HCT116 (cell line): ENCODE results near the gene GALNT5. TPM values are rescaled to one million over a fixed set of nuclear protein-coding genes. Genes with fewer than 3 reads are reported as not detected.

ENCODE experiments used
- ATAC-seq: fragments of 200-7000 bp; cut with Tn5 transposase; 2 replicates; pipeline ENCODE4 v1.9.1; 2020; ENCODE audit warnings: mild to moderate bottlenecking, moderate library complexity
- BruUV-seq: library from RNA; stranded (reverse); fragments of 400-500 nt; replicated peaks from 2 replicates; lab custom pipeline; 2021; lab: Mats Ljungman, UMichigan
- CTCF ChIA-PET: fragments of 300-600 bp; sonication (Branson Sonifier 250); formaldehyde crosslinking; loops from one replicate; lab custom pipeline; 2021; ENCODE audit warnings: antibody characterized with exemption; lab: Charles Lee
- POLR2A ChIA-PET: fragments of 300-600, 350-600 bp; sonication (Branson Sonifier 250); formaldehyde crosslinking; loops from one replicate; lab custom pipeline; 2021; ENCODE audit warnings: antibody characterized with exemption; lab: Charles Lee
- RAD21 ChIA-PET, 2 experiments: fragments of 300-600 bp; sonication (Branson Sonifier 250); formaldehyde crosslinking; loops; one replicate each; lab custom pipeline; 2023; ENCODE audit warnings: low total read pairs in 2 of 2; ENCODE audit not compliant: uncharacterized antibody in 2 of 2, unreplicated experiment in 2 of 2, low non-redundant PET in 1 of 2; lab: Charles Lee
- DNase-seq: peaks from one replicate; pipeline ENCODE4 v3.0.0-alpha.2; 2010; ENCODE audit warnings: low read depth, low spot score
- H2AFZ ChIP-seq: fragments of 200-600 bp; shearing (Covaris generic), sonication (generic); 2 replicates; pipeline ENCODE4 v1.6.1; 2017; ENCODE audit warnings: low read depth, mixed run types, mixed read lengths, antibody characterized with exemption, low read length; ENCODE audit not compliant: poor library complexity, severe bottlenecking
- H3K27ac ChIP-seq: 2 replicates; pipeline ENCODE4 v1.5.1; 2012; ENCODE audit warnings: low read depth, low read length
- H3K27me3 ChIP-seq: fragments of 200-600 bp; sonication (generic); 2 replicates; pipeline ENCODE4 v1.6.1; 2016; ENCODE audit warnings: mixed run types, low read length, mixed read lengths; ENCODE audit not compliant: insufficient read depth
- H3K36me3 ChIP-seq, 2 experiments: fragments of 200-500 bp in 1 of 2; fragments of 200-600 bp in 1 of 2; sonication (Bioruptor generic) in 1 of 2; sonication (generic) in 1 of 2; 2 replicates each; pipeline versions ENCODE4 v1.5.1 to v1.6.1; 2014 to 2016; ENCODE audit warnings: low read length in 2 of 2, inconsistent platforms in 1 of 2, mixed read lengths in 1 of 2, mixed run types in 1 of 2; ENCODE audit not compliant: insufficient read depth in 2 of 2, control insufficient read depth in 1 of 2
- H3K4me1 ChIP-seq, 2 experiments: fragments of 200-600 bp in 1 of 2; sonication (generic) in 1 of 2; 2 replicates each; pipeline versions ENCODE4 v1.5.1 to v1.6.1; 2012 to 2017; ENCODE audit warnings: low read length in 2 of 2, inconsistent platforms in 1 of 2, mild to moderate bottlenecking in 1 of 2, mixed read lengths in 1 of 2, mixed run types in 1 of 2, moderate library complexity in 1 of 2; ENCODE audit not compliant: insufficient read depth in 2 of 2, control insufficient read depth in 1 of 2
- H3K4me2 ChIP-seq: fragments of 200-600 bp; sonication (generic); 2 replicates; pipeline ENCODE4 v1.6.1; 2017; ENCODE audit warnings: mixed run types, low read length, mixed read lengths
- H3K4me3 ChIP-seq, 2 experiments: fragments of 200-600 bp in 1 of 2; sonication (generic) in 1 of 2; replicated peaks in 1 of 2; 2 replicates each; pipeline ENCODE4 v1.5.1; 2011 to 2016; ENCODE audit warnings: low read length in 2 of 2, control low read depth in 1 of 2, low read depth in 1 of 2, mild to moderate bottlenecking in 1 of 2, mixed read lengths in 1 of 2, mixed run types in 1 of 2
- H3K79me2 ChIP-seq: fragments of 200-600 bp; sonication (generic); 2 replicates; pipeline ENCODE4 v1.6.1; 2017; ENCODE audit warnings: mild to moderate bottlenecking, mixed run types, low read length, moderate library complexity, mixed read lengths; ENCODE audit not compliant: insufficient read depth
- H3K9ac ChIP-seq: fragments of 200-600 bp; sonication (generic); 2 replicates; pipeline ENCODE4 v1.6.1; 2016; ENCODE audit warnings: low read length, mixed read lengths
- H3K9me2 ChIP-seq: fragments of 200-600 bp; sonication (generic), shearing (Covaris generic); 2 replicates; pipeline ENCODE4 v1.6.1; 2017; ENCODE audit warnings: mixed run types, mild to moderate bottlenecking, moderate library complexity; ENCODE audit not compliant: insufficient read depth
- H3K9me3 ChIP-seq, 2 experiments: fragments of 200-500 bp in 1 of 2; fragments of 200-600 bp in 1 of 2; sonication (Bioruptor generic) in 1 of 2; sonication (generic) in 1 of 2; 2 replicates each; pipeline ENCODE4 v1.6.1; 2014 to 2017; ENCODE audit warnings: low read length in 2 of 2, mixed read lengths in 2 of 2, inconsistent platforms in 1 of 2, low read depth in 1 of 2, mild to moderate bottlenecking in 1 of 2, mixed run types in 1 of 2, moderate library complexity in 1 of 2; ENCODE audit not compliant: control insufficient read depth in 1 of 2, insufficient read depth in 1 of 2
- H4K20me1 ChIP-seq: fragments of 200-600 bp; sonication (generic), shearing (Covaris generic); 2 replicates; pipeline ENCODE4 v1.6.1; 2017; ENCODE audit warnings: mixed run types, mild to moderate bottlenecking, moderate library complexity; ENCODE audit not compliant: insufficient read depth
- CEBPB ChIP-seq: IDR thresholded peaks from 2 replicates; pipeline ENCODE4 v1.6.1; 2012; ENCODE audit warnings: low read depth
- EGR1 ChIP-seq: IDR thresholded peaks from 2 replicates; pipeline ENCODE4 v1.6.1; 2012; ENCODE audit warnings: low read depth
- EZH2phosphoT487 ChIP-seq: fragments of 200-600 bp; IDR thresholded peaks from 2 replicates; pipeline ENCODE4 v1.6.1; 2018; ENCODE audit warnings: antibody characterized with exemption, borderline replicate concordance
- FOSL1 ChIP-seq: IDR thresholded peaks from 2 replicates; pipeline ENCODE4 v1.6.1; 2012; ENCODE audit warnings: low read depth
- JUND ChIP-seq: IDR thresholded peaks from 2 replicates; pipeline ENCODE4 v1.6.1; 2012
- POLR2A ChIP-seq: IDR thresholded peaks from 2 replicates; pipeline ENCODE4 v1.7.0; 2011; ENCODE audit warnings: borderline replicate concordance; ENCODE audit not compliant: insufficient read depth, insufficient read length; ENCODE audit errors: extremely low read depth
- SIN3A ChIP-seq: IDR thresholded peaks from 2 replicates; pipeline ENCODE4 v1.6.1; 2012; ENCODE audit warnings: low read depth
- SP1 ChIP-seq: IDR thresholded peaks from 2 replicates; pipeline ENCODE4 v1.6.1; 2012; ENCODE audit warnings: low read depth
- SRF ChIP-seq: IDR thresholded peaks from 2 replicates; pipeline ENCODE4 v1.6.1; 2012; ENCODE audit warnings: low read depth
- TCF7L2 ChIP-seq: IDR thresholded peaks from 2 replicates; pipeline ENCODE4 v1.7.0; 2011; ENCODE audit warnings: borderline replicate concordance, inconsistent platforms; ENCODE audit not compliant: insufficient read depth, insufficient read length; ENCODE audit errors: extremely low read depth
- ZFX ChIP-seq: fragments of 450-650 bp; IDR thresholded peaks from 2 replicates; pipeline ENCODE4 v1.6.1; 2017
- intact Hi-C: fragments of 100-400 bp; cut with micrococcal nuclease; formaldehyde crosslinking; loops from 2 replicates; pipeline ENCODE4 v1.10.0; 2022
- total RNA-seq: library from RNA; stranded (reverse); gene quantifications from one replicate; pipeline ENCODE4 v1.2.1, GENCODE V29; 2021; ENCODE audit not compliant: unreplicated experiment
- TF ChIP-seq, protein P1 (sequence below): IDR thresholded peaks from 2 replicates; pipeline ENCODE4 v1.6.1; 2011; ENCODE audit warnings: mild to moderate bottlenecking, low read length, moderate library complexity; ENCODE audit not compliant: insufficient replicate concordance; ENCODE audit errors: extremely low read depth
- TF ChIP-seq, protein P2 (sequence below): IDR thresholded peaks from 2 replicates; pipeline ENCODE4 v1.6.1; 2012; ENCODE audit warnings: low read depth
- TF ChIP-seq, protein P3 (sequence below): IDR thresholded peaks from 2 replicates; pipeline ENCODE4 v1.6.1; 2012
- TF ChIP-seq, protein P4 (sequence below): IDR thresholded peaks from 2 replicates; pipeline ENCODE4 v1.6.1; 2012

GALNT5 gene
- total RNA-seq, 1 experiment from 2014 or later = 3.9 TPM

DNA sequence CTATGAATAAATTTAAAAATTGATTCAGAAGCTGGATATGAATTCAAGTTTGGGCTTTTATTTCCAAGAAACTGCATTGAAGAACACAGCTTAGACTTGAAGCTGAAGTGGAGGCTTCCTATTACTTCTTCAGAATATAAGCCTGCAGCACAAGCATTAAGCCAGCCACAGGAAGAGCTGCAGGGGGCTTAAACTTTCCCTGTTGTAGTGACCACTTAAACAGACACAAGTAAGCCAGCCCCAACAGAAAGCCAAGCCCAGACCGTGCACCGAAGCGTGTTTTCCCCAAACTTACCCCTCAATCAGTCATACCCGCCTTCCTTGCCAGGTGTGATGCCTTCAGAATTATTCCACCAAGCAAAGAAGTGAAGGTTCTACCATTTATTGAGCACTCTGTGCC, 39.5 kb downstream of the GALNT5 start:
- no TSS peak for BruUV-seq
- Histone ChIP-seq H3K4me3 (no peak overlapping the region), H3K9me2 (no peaks in the 10 kb centered on the region), H3K36me3 (no peaks in the 10 kb centered on the region), H4K20me1 (no peaks in the 10 kb centered on the region), H3K27ac (no peak overlapping the region), H3K4me2 (no peak overlapping the region), H3K27me3 (no peaks in the 10 kb centered on the region), H3K4me1 (no peaks in the 10 kb centered on the region), H3K9me3 (no peaks in the 10 kb centered on the region), H3K79me2 (no peaks in the 10 kb centered on the region), H3K9ac (no peak overlapping the region), H2AFZ (no peak overlapping the region)
- ChIA-PET CTCF (no interaction called here), RAD21 (no interaction called here), POLR2A (no interaction called here)
- DNase-seq = no peak
- no peak for ATAC-seq
- TF ChIP-seq, protein P1, sequence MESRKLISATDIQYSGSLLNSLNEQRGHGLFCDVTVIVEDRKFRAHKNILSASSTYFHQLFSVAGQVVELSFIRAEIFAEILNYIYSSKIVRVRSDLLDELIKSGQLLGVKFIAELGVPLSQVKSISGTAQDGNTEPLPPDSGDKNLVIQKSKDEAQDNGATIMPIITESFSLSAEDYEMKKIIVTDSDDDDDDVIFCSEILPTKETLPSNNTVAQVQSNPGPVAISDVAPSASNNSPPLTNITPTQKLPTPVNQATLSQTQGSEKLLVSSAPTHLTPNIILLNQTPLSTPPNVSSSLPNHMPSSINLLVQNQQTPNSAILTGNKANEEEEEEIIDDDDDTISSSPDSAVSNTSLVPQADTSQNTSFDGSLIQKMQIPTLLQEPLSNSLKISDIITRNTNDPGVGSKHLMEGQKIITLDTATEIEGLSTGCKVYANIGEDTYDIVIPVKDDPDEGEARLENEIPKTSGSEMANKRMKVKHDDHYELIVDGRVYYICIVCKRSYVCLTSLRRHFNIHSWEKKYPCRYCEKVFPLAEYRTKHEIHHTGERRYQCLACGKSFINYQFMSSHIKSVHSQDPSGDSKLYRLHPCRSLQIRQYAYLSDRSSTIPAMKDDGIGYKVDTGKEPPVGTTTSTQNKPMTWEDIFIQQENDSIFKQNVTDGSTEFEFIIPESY = no peak
- TF ChIP-seq, protein P2, sequence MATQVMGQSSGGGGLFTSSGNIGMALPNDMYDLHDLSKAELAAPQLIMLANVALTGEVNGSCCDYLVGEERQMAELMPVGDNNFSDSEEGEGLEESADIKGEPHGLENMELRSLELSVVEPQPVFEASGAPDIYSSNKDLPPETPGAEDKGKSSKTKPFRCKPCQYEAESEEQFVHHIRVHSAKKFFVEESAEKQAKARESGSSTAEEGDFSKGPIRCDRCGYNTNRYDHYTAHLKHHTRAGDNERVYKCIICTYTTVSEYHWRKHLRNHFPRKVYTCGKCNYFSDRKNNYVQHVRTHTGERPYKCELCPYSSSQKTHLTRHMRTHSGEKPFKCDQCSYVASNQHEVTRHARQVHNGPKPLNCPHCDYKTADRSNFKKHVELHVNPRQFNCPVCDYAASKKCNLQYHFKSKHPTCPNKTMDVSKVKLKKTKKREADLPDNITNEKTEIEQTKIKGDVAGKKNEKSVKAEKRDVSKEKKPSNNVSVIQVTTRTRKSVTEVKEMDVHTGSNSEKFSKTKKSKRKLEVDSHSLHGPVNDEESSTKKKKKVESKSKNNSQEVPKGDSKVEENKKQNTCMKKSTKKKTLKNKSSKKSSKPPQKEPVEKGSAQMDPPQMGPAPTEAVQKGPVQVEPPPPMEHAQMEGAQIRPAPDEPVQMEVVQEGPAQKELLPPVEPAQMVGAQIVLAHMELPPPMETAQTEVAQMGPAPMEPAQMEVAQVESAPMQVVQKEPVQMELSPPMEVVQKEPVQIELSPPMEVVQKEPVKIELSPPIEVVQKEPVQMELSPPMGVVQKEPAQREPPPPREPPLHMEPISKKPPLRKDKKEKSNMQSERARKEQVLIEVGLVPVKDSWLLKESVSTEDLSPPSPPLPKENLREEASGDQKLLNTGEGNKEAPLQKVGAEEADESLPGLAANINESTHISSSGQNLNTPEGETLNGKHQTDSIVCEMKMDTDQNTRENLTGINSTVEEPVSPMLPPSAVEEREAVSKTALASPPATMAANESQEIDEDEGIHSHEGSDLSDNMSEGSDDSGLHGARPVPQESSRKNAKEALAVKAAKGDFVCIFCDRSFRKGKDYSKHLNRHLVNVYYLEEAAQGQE = no peak
- no peak for TF ChIP-seq POLR2A
- TF ChIP-seq SP1 = no peak
- TF ChIP-seq SRF = no peak
- TF ChIP-seq ZFX = no peak
- no peak for TF ChIP-seq TCF7L2
- no peak for TF ChIP-seq FOSL1
- TF ChIP-seq, protein P3, sequence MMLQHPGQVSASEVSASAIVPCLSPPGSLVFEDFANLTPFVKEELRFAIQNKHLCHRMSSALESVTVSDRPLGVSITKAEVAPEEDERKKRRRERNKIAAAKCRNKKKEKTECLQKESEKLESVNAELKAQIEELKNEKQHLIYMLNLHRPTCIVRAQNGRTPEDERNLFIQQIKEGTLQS = no peak
- no peak for TF ChIP-seq EGR1
- TF ChIP-seq, protein P4, sequence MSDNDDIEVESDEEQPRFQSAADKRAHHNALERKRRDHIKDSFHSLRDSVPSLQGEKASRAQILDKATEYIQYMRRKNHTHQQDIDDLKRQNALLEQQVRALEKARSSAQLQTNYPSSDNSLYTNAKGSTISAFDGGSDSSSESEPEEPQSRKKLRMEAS = no peak
- TF ChIP-seq JUND = no peak
- TF ChIP-seq SIN3A = no peak
- no peak for TF ChIP-seq EZH2phosphoT487
- no peak for TF ChIP-seq CEBPB
- intact Hi-C loops = no loop called here
